ENCODE results near the gene SMARCA2. TPM values are rescaled to one million over a fixed set of nuclear protein-coding genes. Genes with fewer than 3 reads are reported as not detected.
A peak's percentile ranks its signal among the peaks of the same experiment; 100 is the strongest.

SMARCA2 gene
- total and polyA plus RNA-seq, 2 donors (not counting 1 experiment from before 2014, with no cell fraction given), result 75.3 to 250 TPM

GRCh38 chr9:2026220-2026997 lies 11.3 kb downstream of the SMARCA2 start:
- Mint-ChIP-seq H3K4me1 (peaks cover 84% of the 10 kb centered on the region), H3K27me3 (no peaks in the 10 kb centered on the region), H3K4me3 (peak overlapping the region; percentile 20), H3K9me3 (ENCODE audit: insufficient read depth) (no peaks in the 10 kb centered on the region), H3K27ac (peak overlapping the region; percentile 6)
- no peak overlapping the region for H3K4me3 ChIP-seq (ENCODE audit: control extremely low read depth in 1 of 5, extremely low read depth in 1 of 5, insufficient read depth in 1 of 5, low read depth in 2 of 5, low read length in 4 of 5)
- peak overlapping the region; percentile 1 for H3K9ac ChIP-seq (ENCODE audit: low read length)
- DNase-seq (no peak), ATAC-seq (ENCODE audit: low read depth) (peak; percentile 36)
- no peaks in the 10 kb centered on the region for H3K9me3 ChIP-seq (ENCODE audit: control extremely low read depth in 1 of 3, control insufficient read depth in 2 of 3, insufficient read depth in 1 of 3, low read length in 2 of 3)
- peaks cover 0 to 17% of the 10 kb centered on the region in 2 experiments for H3K36me3 ChIP-seq (replicated peaks in 1 of 2; ENCODE audit: control extremely low read depth in 1 of 2, control insufficient read depth in 1 of 2, extremely low read depth in 1 of 2, insufficient read depth in 2 of 2, low read length in 1 of 2)
- no peaks in the 10 kb centered on the region for H3K27me3 ChIP-seq (replicated peaks in 1 of 4; ENCODE audit: control extremely low read depth in 1 of 4, control insufficient read depth in 3 of 4, insufficient read depth in 4 of 4, low read length in 3 of 4)
- peaks cover 55 to 67% of the 10 kb centered on the region in 2 donors for H3K4me1 ChIP-seq (ENCODE audit: control insufficient read depth in 2 of 2, insufficient read depth in 2 of 2, low read length in 2 of 2)
- ChIA-PET CTCF (interaction anchor here (0.6 to 0.7 kb wide), 2 partner anchors 28 to 42 kb away, joined by 3 to 4 read pairs; no protein-coding TSS in a partner anchor), POLR2A (no interaction called here)
- no peak overlapping the region for H2AFZ ChIP-seq (ENCODE audit: insufficient read depth, low read depth, low read length, poor library complexity, severe bottlenecking)
- H3K4me2 ChIP-seq (replicated peaks; ENCODE audit: low read depth, low read length, poor library complexity, severe bottlenecking), result peak overlapping the region; percentile 38
- no CpG with 5 or more reads among the region's 9 CpGs for WGBS (ENCODE audit: insufficient coverage)
- H3K79me2 ChIP-seq (ENCODE audit: control insufficient read depth, insufficient read depth, low read length), result peaks cover 93% of the 10 kb centered on the region
- peaks cover 86% of the 10 kb centered on the region for H4K20me1 ChIP-seq (ENCODE audit: control insufficient read depth, insufficient read depth, low read length, poor library complexity, severe bottlenecking)
- TF ChIP-seq, protein P1, sequence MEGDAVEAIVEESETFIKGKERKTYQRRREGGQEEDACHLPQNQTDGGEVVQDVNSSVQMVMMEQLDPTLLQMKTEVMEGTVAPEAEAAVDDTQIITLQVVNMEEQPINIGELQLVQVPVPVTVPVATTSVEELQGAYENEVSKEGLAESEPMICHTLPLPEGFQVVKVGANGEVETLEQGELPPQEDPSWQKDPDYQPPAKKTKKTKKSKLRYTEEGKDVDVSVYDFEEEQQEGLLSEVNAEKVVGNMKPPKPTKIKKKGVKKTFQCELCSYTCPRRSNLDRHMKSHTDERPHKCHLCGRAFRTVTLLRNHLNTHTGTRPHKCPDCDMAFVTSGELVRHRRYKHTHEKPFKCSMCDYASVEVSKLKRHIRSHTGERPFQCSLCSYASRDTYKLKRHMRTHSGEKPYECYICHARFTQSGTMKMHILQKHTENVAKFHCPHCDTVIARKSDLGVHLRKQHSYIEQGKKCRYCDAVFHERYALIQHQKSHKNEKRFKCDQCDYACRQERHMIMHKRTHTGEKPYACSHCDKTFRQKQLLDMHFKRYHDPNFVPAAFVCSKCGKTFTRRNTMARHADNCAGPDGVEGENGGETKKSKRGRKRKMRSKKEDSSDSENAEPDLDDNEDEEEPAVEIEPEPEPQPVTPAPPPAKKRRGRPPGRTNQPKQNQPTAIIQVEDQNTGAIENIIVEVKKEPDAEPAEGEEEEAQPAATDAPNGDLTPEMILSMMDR (IDR thresholded peaks at IDR 0.05), result no peak
- no peak for TF ChIP-seq EZH2 (IDR thresholded peaks at IDR 0.05; ENCODE audit: borderline replicate concordance, insufficient read depth, low read depth, low read length, poor library complexity, severe bottlenecking)
- H3K27ac ChIP-seq (ENCODE audit: low read length in 2 of 2), result no peak overlapping the region
- intact Hi-C loops (cut with micrococcal nuclease), result loop anchor here (1.0 kb wide), 1 partner anchor 11 kb away; the partner anchor contains the start of gene SMARCA2

DNA sequence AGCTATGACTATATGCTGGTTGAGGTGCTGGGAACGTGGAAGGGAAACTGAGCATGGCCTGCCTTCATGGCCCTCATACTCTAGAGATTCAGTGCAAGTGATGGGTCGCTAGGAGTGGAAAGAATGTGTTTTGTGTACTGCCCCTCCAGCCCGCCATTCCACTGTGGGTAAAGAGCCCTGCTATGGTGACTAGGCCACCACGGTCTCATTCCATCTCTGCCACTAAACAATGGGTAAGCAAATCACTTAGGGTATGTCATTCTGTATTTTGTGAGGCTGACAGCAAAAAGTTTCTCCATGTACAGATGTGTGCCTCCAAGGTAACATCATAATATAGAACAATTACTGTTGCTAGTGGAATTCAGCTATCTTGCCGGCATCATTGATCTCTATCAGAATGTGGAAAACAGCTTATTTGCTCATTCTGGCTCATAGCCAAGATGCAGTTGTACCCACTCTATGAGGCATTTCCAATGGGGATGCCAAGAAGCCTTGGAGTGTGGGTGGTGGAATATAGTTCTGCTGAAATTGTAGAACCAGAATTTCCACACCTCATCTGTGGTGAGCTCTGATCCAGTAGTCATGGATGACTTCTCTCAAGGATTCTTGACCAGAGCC lies 12.5 kb downstream of the SMARCA2 start:
- Mint-ChIP-seq H3K4me3 (no peak overlapping the region), H3K27me3 (no peaks in the 10 kb centered on the region), H3K9me3 (ENCODE audit: insufficient read depth) (no peaks in the 10 kb centered on the region), H3K4me1 (peaks cover 79% of the 10 kb centered on the region), H3K27ac (no peak overlapping the region)
- no peaks in the 10 kb centered on the region for H3K27me3 ChIP-seq (replicated peaks in 1 of 4; ENCODE audit: control extremely low read depth in 1 of 4, control insufficient read depth in 3 of 4, insufficient read depth in 4 of 4, low read length in 3 of 4)
- H3K4me1 ChIP-seq (ENCODE audit: control insufficient read depth in 2 of 2, insufficient read depth in 2 of 2, low read length in 2 of 2), result peaks cover 48 to 59% of the 10 kb centered on the region in 2 donors
- peaks cover 0 to 30% of the 10 kb centered on the region in 2 experiments for H3K36me3 ChIP-seq (replicated peaks in 1 of 2; ENCODE audit: control extremely low read depth in 1 of 2, control insufficient read depth in 1 of 2, extremely low read depth in 1 of 2, insufficient read depth in 2 of 2, low read length in 1 of 2)
- ChIA-PET POLR2A (no interaction called here), CTCF (no interaction called here)
- peaks cover 87% of the 10 kb centered on the region for H4K20me1 ChIP-seq (ENCODE audit: control insufficient read depth, insufficient read depth, low read length, poor library complexity, severe bottlenecking)
- DNase-seq (no peak), ATAC-seq (ENCODE audit: low read depth) (no peak)
- no peaks in the 10 kb centered on the region for H3K9me3 ChIP-seq (ENCODE audit: control extremely low read depth in 1 of 3, control insufficient read depth in 2 of 3, insufficient read depth in 1 of 3, low read length in 2 of 3)
- H3K9ac ChIP-seq (ENCODE audit: low read length), result no peak overlapping the region
- no peak overlapping the region for H3K4me3 ChIP-seq (ENCODE audit: control extremely low read depth in 1 of 5, extremely low read depth in 1 of 5, insufficient read depth in 1 of 5, low read depth in 2 of 5, low read length in 4 of 5)
- peaks cover 93% of the 10 kb centered on the region for H3K79me2 ChIP-seq (ENCODE audit: control insufficient read depth, insufficient read depth, low read length)
- intact Hi-C loops (cut with micrococcal nuclease), result no loop called here
- TF ChIP-seq EZH2 (IDR thresholded peaks at IDR 0.05; ENCODE audit: borderline replicate concordance, insufficient read depth, low read depth, low read length, poor library complexity, severe bottlenecking), result no peak
- TF ChIP-seq, protein P1 (IDR thresholded peaks at IDR 0.05), result no peak
- no peak overlapping the region for H2AFZ ChIP-seq (ENCODE audit: insufficient read depth, low read depth, low read length, poor library complexity, severe bottlenecking)
- H3K4me2 ChIP-seq (replicated peaks; ENCODE audit: low read depth, low read length, poor library complexity, severe bottlenecking), result no peak overlapping the region
- no peak overlapping the region for H3K27ac ChIP-seq (ENCODE audit: low read length in 2 of 2)
- 96% methylated on average over 3 of the region's 5 CpGs for WGBS (ENCODE audit: insufficient coverage)
